Activated CD4-positive, alpha-beta memory T cell treated with anti-CD3 and anti-CD28 coated beads, Interleukin-2, amount 10 ng/mL, durations not matched to agents 7 days and 5 days (primary cell): Measurements from ENCODE around the gene NTSR1. TPM values are rescaled to one million over a fixed set of nuclear protein-coding genes. Genes with fewer than 3 reads are reported as not detected.
A peak's percentile ranks its signal among the peaks of the same experiment; 100 is the strongest.

Source experiments
- CTCF ChIA-PET: fragments of 350-600 bp; sonication (Branson Sonifier 250); formaldehyde crosslinking; loops from one replicate; lab custom pipeline; 2021; ENCODE audit warnings: antibody characterized with exemption, inconsistent platforms; lab: Charles Lee
- POLR2A ChIA-PET: fragments of 350-600 bp; sonication (Branson Sonifier 250); formaldehyde crosslinking; loops from one replicate; lab custom pipeline; 2021; ENCODE audit warnings: antibody characterized with exemption; lab: Charles Lee
- DNase-seq: peaks from one replicate; pipeline ENCODE4 v3.0.0-alpha.2; 2020
- H3K27ac Mint-ChIP-seq: one replicate; pipeline ENCODE4 v1.8.0; 2021; ENCODE audit warnings: mild to moderate bottlenecking, mixed read lengths
- H3K27me3 Mint-ChIP-seq: one replicate; pipeline ENCODE4 v1.8.0; 2021; ENCODE audit warnings: mixed read lengths
- H3K36me3 Mint-ChIP-seq: one replicate; pipeline ENCODE4 v1.8.0; 2021; ENCODE audit warnings: low read depth, mixed read lengths
- H3K4me1 Mint-ChIP-seq: one replicate; pipeline ENCODE4 v1.8.0; 2021; ENCODE audit warnings: mixed read lengths
- H3K4me3 Mint-ChIP-seq: one replicate; pipeline ENCODE4 v1.8.0; 2021; ENCODE audit warnings: mild to moderate bottlenecking, mixed read lengths
- H3K9me3 Mint-ChIP-seq: one replicate; pipeline ENCODE4 v1.8.0; 2021; ENCODE audit warnings: mixed read lengths
- total RNA-seq, 2 experiments: library from RNA; stranded (reverse); gene quantifications; one replicate each; pipeline ENCODE4 v1.2.3, GENCODE V29; 2021

Gene NTSR1
- total RNA-seq, 2 experiments from 2014 or later, result not detected

GRCh38 chr20:62666736-62667529, 41.7 kb upstream of the NTSR1 start:
- no peak for DNase-seq
- no peak overlapping the region for H3K4me3 Mint-ChIP-seq
- H3K27me3 Mint-ChIP-seq, result no peaks in the 10 kb centered on the region
- H3K36me3 Mint-ChIP-seq, result peaks cover 21% of the 10 kb centered on the region
- no peak overlapping the region for H3K27ac Mint-ChIP-seq
- POLR2A ChIA-PET, result interaction anchor here (0.8 kb wide), 1 partner anchor 16 kb away, joined by 4 read pairs; no protein-coding TSS in a partner anchor
- H3K4me1 Mint-ChIP-seq, result peaks cover 3% of the 10 kb centered on the region
- no peaks in the 10 kb centered on the region for H3K9me3 Mint-ChIP-seq
- CTCF ChIA-PET, result interaction anchor here (1.0 to 1.1 kb wide), 3 partner anchors 15 to 127 kb away, joined by 3 to 5 read pairs (median 4); no protein-coding TSS in a partner anchor

GRCh38 chr20:62667530-62668440, 40.9 kb upstream of the NTSR1 start:
- Mint-ChIP-seq H3K4me1 (peaks cover 3% of the 10 kb centered on the region), H3K4me3 (no peak overlapping the region), H3K27me3 (no peaks in the 10 kb centered on the region), H3K36me3 (peaks cover 27% of the 10 kb centered on the region), H3K27ac (no peak overlapping the region), H3K9me3 (no peaks in the 10 kb centered on the region)
- CTCF ChIA-PET, result interaction anchor here (1.0 to 1.1 kb wide), 3 partner anchors 16 to 126 kb away, joined by 3 to 5 read pairs (median 4); no protein-coding TSS in a partner anchor
- POLR2A ChIA-PET, result interaction anchor here (0.8 kb wide), 1 partner anchor 16 kb away, joined by 4 read pairs; no protein-coding TSS in a partner anchor
- DNase-seq, result no peak

GRCh38 chr20:62668441-62669027, 40.1 kb upstream of the NTSR1 start:
- POLR2A ChIA-PET, result no interaction called here
- Mint-ChIP-seq H3K27ac (no peak overlapping the region), H3K36me3 (peaks cover 27% of the 10 kb centered on the region)

GRCh38 chr20:62669249-62669648, 39.4 kb upstream of the NTSR1 start:
- CTCF ChIA-PET, result interaction anchor here (0.7 to 1.0 kb wide), 3 partner anchors 50 to 140 kb away, joined by 3 to 4 read pairs (median 4); no protein-coding TSS in a partner anchor
- H3K27ac Mint-ChIP-seq, result no peak overlapping the region
- no peak overlapping the region for H3K4me3 Mint-ChIP-seq
- peaks cover 3% of the 10 kb centered on the region for H3K4me1 Mint-ChIP-seq
- peaks cover 31% of the 10 kb centered on the region for H3K36me3 Mint-ChIP-seq
- POLR2A ChIA-PET, result no interaction called here
- no peak for DNase-seq
- H3K9me3 Mint-ChIP-seq, result no peaks in the 10 kb centered on the region
- H3K27me3 Mint-ChIP-seq, result no peaks in the 10 kb centered on the region

More at GRCh38 chr20:62668441-62669027, 40.1 kb upstream of the NTSR1 start:
- H3K9me3 Mint-ChIP-seq, result no peaks in the 10 kb centered on the region
- DNase-seq, result peak; percentile 33
- CTCF ChIA-PET, result interaction anchor here (1.0 kb wide), 2 partner anchors 16 to 126 kb away, joined by 3 to 4 read pairs; no protein-coding TSS in a partner anchor
- no peaks in the 10 kb centered on the region for H3K27me3 Mint-ChIP-seq
- H3K4me3 Mint-ChIP-seq, result no peak overlapping the region
- H3K4me1 Mint-ChIP-seq, result peaks cover 3% of the 10 kb centered on the region

- H3K36me3 Mint-ChIP-seq, result peaks cover 31% of the 10 kb centered on the region
- no peak for DNase-seq
- H3K4me1 Mint-ChIP-seq, result peaks cover 3% of the 10 kb centered on the region
- no peaks in the 10 kb centered on the region for H3K27me3 Mint-ChIP-seq
- H3K9me3 Mint-ChIP-seq, result no peaks in the 10 kb centered on the region
- ChIA-PET CTCF (interaction anchor here (1.0 kb wide), 1 partner anchor 118 kb away, joined by 3 read pairs; no protein-coding TSS in a partner anchor), POLR2A (no interaction called here)
- H3K4me3 Mint-ChIP-seq, result no peak overlapping the region
- no peak overlapping the region for H3K27ac Mint-ChIP-seq
Observed at GRCh38 chr20:62670156-62670555, 38.5 kb upstream of the NTSR1 start.

GRCh38 chr20:62670998-62671397, 37.6 kb upstream of the NTSR1 start:
- CTCF ChIA-PET, result no interaction called here
- Mint-ChIP-seq H3K4me3 (no peak overlapping the region), H3K36me3 (peaks cover 31% of the 10 kb centered on the region), H3K9me3 (no peaks in the 10 kb centered on the region), H3K27me3 (no peaks in the 10 kb centered on the region), H3K27ac (peak overlapping the region; percentile 8), H3K4me1 (peaks cover 3% of the 10 kb centered on the region)
- DNase-seq, result no peak
- POLR2A ChIA-PET, result no interaction called here

GRCh38 chr20:62671765-62672164, 36.9 kb upstream of the NTSR1 start:
- Mint-ChIP-seq H3K4me3 (no peak overlapping the region), H3K27me3 (no peaks in the 10 kb centered on the region), H3K4me1 (peaks cover 3% of the 10 kb centered on the region), H3K36me3 (peaks cover 30% of the 10 kb centered on the region), H3K27ac (no peak overlapping the region), H3K9me3 (no peaks in the 10 kb centered on the region)
- CTCF ChIA-PET, result no interaction called here
- DNase-seq, result no peak
- POLR2A ChIA-PET, result no interaction called here

- no peak overlapping the region for H3K27ac Mint-ChIP-seq
- no peak for DNase-seq
- ChIA-PET POLR2A (interaction anchor here (1.3 kb wide), 2 partner anchors 10 to 66 kb away, joined by 3 to 4 read pairs; no protein-coding TSS in a partner anchor), CTCF (no interaction called here)
- no peak overlapping the region for H3K4me3 Mint-ChIP-seq
- no peaks in the 10 kb centered on the region for H3K27me3 Mint-ChIP-seq
- no peaks in the 10 kb centered on the region for H3K9me3 Mint-ChIP-seq
- peaks cover 15% of the 10 kb centered on the region for H3K36me3 Mint-ChIP-seq
- H3K4me1 Mint-ChIP-seq, result peaks cover 10% of the 10 kb centered on the region
Observed at GRCh38 chr20:62674370-62674769, 34.3 kb upstream of the NTSR1 start.

- CTCF ChIA-PET, result no interaction called here
- no peak overlapping the region for H3K27ac Mint-ChIP-seq
- no peaks in the 10 kb centered on the region for H3K27me3 Mint-ChIP-seq
Observed at GRCh38 chr20:62675156-62675876, 33.3 kb upstream of the NTSR1 start.

GRCh38 chr20:62675877-62676260, 32.8 kb upstream of the NTSR1 start:
- CTCF ChIA-PET, result no interaction called here
- Mint-ChIP-seq H3K9me3 (no peaks in the 10 kb centered on the region), H3K27me3 (no peaks in the 10 kb centered on the region), H3K4me3 (no peak overlapping the region), H3K4me1 (peaks cover 12% of the 10 kb centered on the region), H3K27ac (no peak overlapping the region), H3K36me3 (peaks cover 15% of the 10 kb centered on the region)
- no peak for DNase-seq
- POLR2A ChIA-PET, result no interaction called here

More at GRCh38 chr20:62675156-62675876, 33.3 kb upstream of the NTSR1 start:
- no peak overlapping the region for H3K4me3 Mint-ChIP-seq
- DNase-seq, result no peak
- POLR2A ChIA-PET, result no interaction called here
- peaks cover 12% of the 10 kb centered on the region for H3K4me1 Mint-ChIP-seq
- no peaks in the 10 kb centered on the region for H3K9me3 Mint-ChIP-seq
- peaks cover 15% of the 10 kb centered on the region for H3K36me3 Mint-ChIP-seq

- H3K4me3 Mint-ChIP-seq, result no peak overlapping the region
- peaks cover 10% of the 10 kb centered on the region for H3K36me3 Mint-ChIP-seq
- H3K27me3 Mint-ChIP-seq, result peaks cover 1% of the 10 kb centered on the region
- CTCF ChIA-PET, result no interaction called here
- peaks cover 12% of the 10 kb centered on the region for H3K4me1 Mint-ChIP-seq
- POLR2A ChIA-PET, result no interaction called here
- no peaks in the 10 kb centered on the region for H3K9me3 Mint-ChIP-seq
- no peak overlapping the region for H3K27ac Mint-ChIP-seq
- DNase-seq, result no peak
Observed at GRCh38 chr20:62676976-62677375, 31.7 kb upstream of the NTSR1 start.

GRCh38 chr20:62677678-62678077, 31.0 kb upstream of the NTSR1 start:
- Mint-ChIP-seq H3K9me3 (no peaks in the 10 kb centered on the region), H3K36me3 (peaks cover 3% of the 10 kb centered on the region), H3K27ac (no peak overlapping the region), H3K4me3 (no peak overlapping the region), H3K27me3 (peaks cover 1% of the 10 kb centered on the region), H3K4me1 (peaks cover 12% of the 10 kb centered on the region)
- DNase-seq, result no peak
- ChIA-PET POLR2A (interaction anchor here (1.1 kb wide), 1 partner anchor 63 kb away, joined by 3 read pairs; no protein-coding TSS in a partner anchor), CTCF (interaction anchor here (0.9 kb wide), 1 partner anchor 114 kb away, joined by 3 read pairs; no protein-coding TSS in a partner anchor)
